Liver (tissue), 3 donors: ENCODE data around the gene PKD2L1.

ENCODE experiments used
- EGR1 ChIP-seq, 2 donors: IDR thresholded peaks; 2 replicates each; pipeline ENCODE4 v1.6.1; 2016 to 2018; ENCODE audit warnings: antibody characterized with exemption in 2 of 2, low read depth in 2 of 2
- GABPA ChIP-seq, 2 donors: IDR thresholded peaks in 1 of 2; conservative IDR thresholded peaks in 1 of 2; 2 replicates each; pipeline ENCODE4 v1.6.1; 2016; ENCODE audit warnings: antibody characterized with exemption in 2 of 2, mild to moderate bottlenecking in 1 of 2, moderate library complexity in 1 of 2
- HNF4G ChIP-seq: IDR thresholded peaks from 2 replicates; pipeline ENCODE4 v1.6.1; 2016; ENCODE audit warnings: antibody characterized with exemption
- MAX ChIP-seq: IDR thresholded peaks from 2 replicates; pipeline ENCODE4 v1.6.1; 2016; ENCODE audit warnings: antibody characterized with exemption
- NR2F2 ChIP-seq: IDR thresholded peaks from 2 replicates; pipeline ENCODE4 v1.6.1; 2016; ENCODE audit warnings: antibody characterized with exemption
- RAD21 ChIP-seq, 2 donors: IDR thresholded peaks; 2 replicates each; pipeline ENCODE4 v1.6.1; 2016; ENCODE audit warnings: antibody characterized with exemption in 2 of 2, mild to moderate bottlenecking in 2 of 2
- SP1 ChIP-seq: IDR thresholded peaks from 2 replicates; pipeline ENCODE4 v1.6.1; 2018; ENCODE audit warnings: antibody characterized with exemption, mild to moderate bottlenecking
- TAF1 ChIP-seq: conservative IDR thresholded peaks from 2 replicates; pipeline ENCODE4 v1.6.1; 2016; ENCODE audit warnings: antibody characterized with exemption, mild to moderate bottlenecking
- YY1 ChIP-seq: IDR thresholded peaks from 2 replicates; pipeline ENCODE4 v1.6.1; 2016; ENCODE audit warnings: antibody characterized with exemption, mild to moderate bottlenecking
- TF ChIP-seq, protein P1 (sequence below): fragments of 150-350 bp; IDR thresholded peaks from 2 replicates; pipeline ENCODE4 v1.5.1; 2017; ENCODE audit warnings: improper control_type of control experiment, low read depth, low read length; ENCODE audit not compliant: missing input control
- TF ChIP-seq, protein P2 (sequence below): IDR thresholded peaks from 2 replicates; pipeline ENCODE4 v1.6.1; 2016; ENCODE audit warnings: antibody characterized with exemption
- donor health status: healthy.
- donor health status: healthy.

GRCh38 chr10:100364175-100364574, 34.1 kb upstream of the PKD2L1 start:
- TF ChIP-seq, protein P1, sequence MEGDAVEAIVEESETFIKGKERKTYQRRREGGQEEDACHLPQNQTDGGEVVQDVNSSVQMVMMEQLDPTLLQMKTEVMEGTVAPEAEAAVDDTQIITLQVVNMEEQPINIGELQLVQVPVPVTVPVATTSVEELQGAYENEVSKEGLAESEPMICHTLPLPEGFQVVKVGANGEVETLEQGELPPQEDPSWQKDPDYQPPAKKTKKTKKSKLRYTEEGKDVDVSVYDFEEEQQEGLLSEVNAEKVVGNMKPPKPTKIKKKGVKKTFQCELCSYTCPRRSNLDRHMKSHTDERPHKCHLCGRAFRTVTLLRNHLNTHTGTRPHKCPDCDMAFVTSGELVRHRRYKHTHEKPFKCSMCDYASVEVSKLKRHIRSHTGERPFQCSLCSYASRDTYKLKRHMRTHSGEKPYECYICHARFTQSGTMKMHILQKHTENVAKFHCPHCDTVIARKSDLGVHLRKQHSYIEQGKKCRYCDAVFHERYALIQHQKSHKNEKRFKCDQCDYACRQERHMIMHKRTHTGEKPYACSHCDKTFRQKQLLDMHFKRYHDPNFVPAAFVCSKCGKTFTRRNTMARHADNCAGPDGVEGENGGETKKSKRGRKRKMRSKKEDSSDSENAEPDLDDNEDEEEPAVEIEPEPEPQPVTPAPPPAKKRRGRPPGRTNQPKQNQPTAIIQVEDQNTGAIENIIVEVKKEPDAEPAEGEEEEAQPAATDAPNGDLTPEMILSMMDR: no peak
- TF ChIP-seq EGR1 (IDR thresholded peaks at IDR 0.05; ENCODE audit: low read depth in 2 of 2) (no peak), NR2F2 (no peak), HNF4G (no peak), GABPA (IDR thresholded peaks at IDR 0.05 in 1 of 2, conservative IDR thresholded peaks at IDR 0.05 in 1 of 2) (no peak), TAF1 (no peak), SP1 (no peak), MAX (no peak), RAD21 (IDR thresholded peaks at IDR 0.05) (no peak), YY1 (no peak)
- TF ChIP-seq, protein P2, sequence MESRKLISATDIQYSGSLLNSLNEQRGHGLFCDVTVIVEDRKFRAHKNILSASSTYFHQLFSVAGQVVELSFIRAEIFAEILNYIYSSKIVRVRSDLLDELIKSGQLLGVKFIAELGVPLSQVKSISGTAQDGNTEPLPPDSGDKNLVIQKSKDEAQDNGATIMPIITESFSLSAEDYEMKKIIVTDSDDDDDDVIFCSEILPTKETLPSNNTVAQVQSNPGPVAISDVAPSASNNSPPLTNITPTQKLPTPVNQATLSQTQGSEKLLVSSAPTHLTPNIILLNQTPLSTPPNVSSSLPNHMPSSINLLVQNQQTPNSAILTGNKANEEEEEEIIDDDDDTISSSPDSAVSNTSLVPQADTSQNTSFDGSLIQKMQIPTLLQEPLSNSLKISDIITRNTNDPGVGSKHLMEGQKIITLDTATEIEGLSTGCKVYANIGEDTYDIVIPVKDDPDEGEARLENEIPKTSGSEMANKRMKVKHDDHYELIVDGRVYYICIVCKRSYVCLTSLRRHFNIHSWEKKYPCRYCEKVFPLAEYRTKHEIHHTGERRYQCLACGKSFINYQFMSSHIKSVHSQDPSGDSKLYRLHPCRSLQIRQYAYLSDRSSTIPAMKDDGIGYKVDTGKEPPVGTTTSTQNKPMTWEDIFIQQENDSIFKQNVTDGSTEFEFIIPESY: no peak
